HG02840 (cell line): Measurements from ENCODE around the gene CHIT1.

Source experiments
- ATAC-seq: cut with Tn5 transposase; IDR thresholded peaks from one replicate; pipeline ENCODE4 v1.9.1; 2021; ENCODE audit warnings: mild to moderate bottlenecking, moderate library complexity, moderate number of reproducible peaks; ENCODE audit not compliant: unreplicated experiment, low FRiP score

The CHIT1 gene

DNA sequence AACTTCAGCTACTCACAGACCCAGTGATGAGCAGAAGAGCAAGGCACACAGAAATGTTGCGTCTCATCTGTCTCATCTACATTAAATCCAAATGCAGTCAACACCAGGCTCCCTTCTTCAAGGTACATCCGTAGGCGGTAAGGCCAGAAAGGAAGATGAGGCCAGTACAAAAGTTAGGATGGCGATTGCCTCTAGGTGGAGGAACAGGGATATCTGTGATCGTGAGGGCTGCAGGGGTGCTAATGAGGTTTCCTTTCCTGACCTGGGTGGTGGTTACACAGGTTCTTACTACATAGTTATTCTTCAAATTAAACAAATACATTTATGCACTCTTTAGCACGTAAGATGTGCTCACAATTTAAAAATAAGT lies 52.5 kb downstream of the CHIT1 start:
- no peak for ATAC-seq

DNA sequence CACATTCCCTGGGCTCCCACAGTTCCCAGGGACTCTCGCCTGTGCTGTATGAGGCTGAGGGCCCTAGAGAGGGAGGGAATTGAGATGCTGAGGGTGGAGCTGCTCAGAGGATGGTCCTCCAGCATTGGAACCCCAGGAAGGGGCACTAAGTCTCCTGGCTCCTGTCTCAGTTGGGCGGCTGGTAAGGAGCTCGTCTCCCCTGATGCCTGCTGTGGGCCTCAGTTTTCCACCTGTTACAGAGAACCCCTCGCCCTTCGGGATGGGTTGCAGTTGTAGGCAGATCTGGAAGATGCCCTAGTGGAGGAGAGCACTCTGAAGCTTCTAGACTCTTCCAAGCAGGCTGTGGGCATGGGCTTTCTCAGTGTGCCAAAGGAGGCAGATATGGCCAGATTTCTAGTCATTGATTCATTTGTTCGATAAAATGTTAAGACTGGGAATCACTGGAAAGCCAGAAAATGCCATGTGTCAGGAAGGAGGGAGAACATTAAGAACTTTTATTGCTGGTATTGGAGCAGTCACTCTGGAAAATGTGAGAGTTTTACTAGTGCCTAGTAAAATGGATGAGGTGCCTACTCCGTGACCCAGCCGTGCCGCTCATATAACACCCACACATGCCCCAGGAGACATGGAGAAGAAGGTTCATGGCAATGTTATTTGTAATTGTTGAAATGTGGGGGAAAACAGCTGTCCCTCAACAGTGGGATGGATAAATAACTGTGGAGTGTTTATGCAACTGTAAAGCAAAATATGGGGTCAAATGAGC lies 53.0 kb downstream of the CHIT1 start:
- no peak for ATAC-seq

DNA sequence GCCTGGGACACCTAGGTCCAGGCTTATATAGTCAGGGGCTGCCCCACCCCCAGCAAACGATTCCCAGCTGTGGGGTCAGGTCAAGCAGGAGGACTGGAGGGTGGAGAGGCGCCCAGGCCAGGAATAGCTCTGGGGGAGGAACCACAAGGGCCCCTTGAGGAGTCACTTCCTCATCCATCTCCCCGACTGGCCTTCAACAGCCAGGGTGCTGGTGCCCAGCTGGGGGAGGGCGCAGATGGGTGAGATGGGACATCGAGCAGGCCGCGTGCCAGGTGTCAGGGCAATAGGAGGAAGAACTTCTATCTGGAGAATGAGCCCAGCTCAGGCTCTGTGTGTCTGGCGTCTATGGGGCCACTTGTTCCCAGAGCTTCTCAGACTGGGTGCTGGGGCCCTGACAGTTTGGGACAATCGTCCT lies 53.6 kb downstream of the CHIT1 start:
- ATAC-seq = no peak

DNA sequence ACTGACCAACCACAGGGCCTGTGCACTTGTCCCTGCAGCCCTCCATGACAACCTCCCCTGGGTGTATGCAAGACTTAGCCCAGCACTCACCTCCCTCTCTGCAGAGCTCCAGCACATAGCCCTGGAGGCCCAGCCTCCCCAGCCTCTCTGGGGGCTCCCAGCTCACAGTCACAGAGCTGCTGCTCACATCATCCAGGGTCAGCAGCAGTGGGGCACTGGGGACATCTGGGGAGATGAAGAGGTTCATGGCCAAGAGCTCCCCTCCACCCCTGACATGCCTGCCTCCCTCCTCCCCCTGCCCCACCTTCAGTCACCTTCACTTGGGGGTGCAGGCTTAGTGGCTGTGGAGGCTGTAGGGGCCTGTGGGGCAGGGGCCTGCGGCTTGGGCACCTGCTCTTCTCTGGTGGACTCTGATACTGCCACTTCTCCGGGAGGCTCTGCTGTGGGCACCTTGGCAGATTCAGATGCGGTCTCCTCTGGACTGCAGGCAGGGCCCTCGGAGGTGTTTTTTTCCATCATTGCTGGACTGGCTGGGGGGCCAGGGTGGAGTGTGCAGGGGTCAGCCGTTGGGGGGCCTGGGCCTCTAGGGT lies 54.1 kb downstream of the CHIT1 start, which contains the start of gene MYBPH:
Gene MYBPH (minus strand): TSS at position 590 of the 590 bp plus-strand sequence. CDS start 71 bp downstream, at position 519.
- ATAC-seq = no peak

DNA sequence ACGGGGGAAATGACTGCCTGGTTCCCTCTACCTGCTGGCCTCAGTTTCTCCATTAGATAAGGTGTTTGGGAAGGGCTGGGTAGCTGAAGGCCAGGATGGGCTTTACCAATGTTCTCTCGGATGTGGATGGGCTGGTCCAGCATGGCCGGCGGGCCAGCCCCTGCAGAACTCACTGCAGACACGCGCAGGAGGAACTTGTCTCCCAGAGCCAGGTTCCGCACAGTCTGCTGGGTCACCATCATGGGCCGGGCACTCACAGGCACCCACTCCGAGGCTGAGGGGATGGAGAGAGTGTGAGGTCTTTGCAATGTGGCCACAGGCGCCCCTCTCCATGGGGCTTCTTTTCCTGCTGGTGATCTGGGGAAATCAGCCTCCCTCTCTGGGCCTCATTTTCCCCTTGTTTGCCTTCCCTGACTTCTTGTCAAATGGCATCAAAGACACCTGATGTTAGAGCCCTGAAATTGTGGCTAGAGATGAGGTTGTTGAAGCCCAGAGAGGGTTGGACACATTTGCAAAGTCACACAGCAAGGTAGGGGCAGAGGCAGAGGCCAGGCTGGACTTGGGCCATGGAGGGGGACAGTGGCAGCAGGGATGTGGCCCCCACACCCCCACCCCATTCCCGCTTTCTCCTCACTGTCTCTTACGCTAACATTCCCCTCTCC lies 55.0 kb downstream of the CHIT1 start:
- no peak for ATAC-seq

DNA sequence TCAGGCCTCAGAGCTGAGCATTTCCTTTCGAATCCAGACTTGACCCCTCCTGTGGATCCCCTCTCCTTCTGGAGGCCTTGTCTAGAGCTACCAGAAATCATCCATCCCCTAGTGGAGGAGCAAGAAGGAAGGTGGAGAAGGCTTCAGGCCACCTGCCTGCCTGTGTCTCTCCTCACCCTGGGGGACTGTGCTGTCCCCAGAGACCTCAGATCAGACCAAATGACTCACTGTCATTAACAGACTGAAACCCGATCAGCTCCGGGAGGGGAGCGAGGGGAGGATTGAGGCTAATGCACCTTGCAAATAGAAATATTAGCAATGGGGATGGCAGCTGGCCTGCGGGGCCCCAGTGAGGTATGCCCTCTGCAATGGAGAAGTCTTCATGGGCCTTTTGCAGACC lies 55.9 kb downstream of the CHIT1 start:
- ATAC-seq = peak; percentile 65

DNA sequence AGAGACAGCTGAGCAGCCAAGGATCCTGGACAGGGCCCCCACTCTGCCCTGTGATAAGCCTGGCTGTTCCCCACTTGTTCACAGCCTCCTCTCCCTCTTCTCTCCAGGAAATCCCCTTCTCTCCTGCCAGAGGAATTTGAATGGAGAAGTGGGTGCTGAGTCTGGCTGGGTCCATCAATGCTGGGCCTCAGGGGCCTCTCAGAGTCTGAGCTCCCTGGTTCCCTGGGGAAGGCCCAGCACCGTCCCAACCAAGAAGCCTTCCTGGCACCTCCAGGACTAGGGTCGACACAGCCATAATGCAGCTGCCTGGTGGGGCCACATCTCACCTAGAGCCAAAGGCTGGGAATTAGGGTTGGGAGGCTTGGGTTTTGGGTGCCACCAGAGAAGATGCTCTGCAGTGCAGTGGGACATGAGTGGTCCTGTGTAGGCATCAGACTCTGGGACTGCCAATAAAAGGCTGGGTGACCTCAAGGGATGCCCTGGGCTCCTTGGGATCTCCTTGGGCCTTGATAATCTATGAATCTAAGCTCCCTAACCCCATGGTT lies 56.4 kb downstream of the CHIT1 start:
- ATAC-seq = no peak

DNA sequence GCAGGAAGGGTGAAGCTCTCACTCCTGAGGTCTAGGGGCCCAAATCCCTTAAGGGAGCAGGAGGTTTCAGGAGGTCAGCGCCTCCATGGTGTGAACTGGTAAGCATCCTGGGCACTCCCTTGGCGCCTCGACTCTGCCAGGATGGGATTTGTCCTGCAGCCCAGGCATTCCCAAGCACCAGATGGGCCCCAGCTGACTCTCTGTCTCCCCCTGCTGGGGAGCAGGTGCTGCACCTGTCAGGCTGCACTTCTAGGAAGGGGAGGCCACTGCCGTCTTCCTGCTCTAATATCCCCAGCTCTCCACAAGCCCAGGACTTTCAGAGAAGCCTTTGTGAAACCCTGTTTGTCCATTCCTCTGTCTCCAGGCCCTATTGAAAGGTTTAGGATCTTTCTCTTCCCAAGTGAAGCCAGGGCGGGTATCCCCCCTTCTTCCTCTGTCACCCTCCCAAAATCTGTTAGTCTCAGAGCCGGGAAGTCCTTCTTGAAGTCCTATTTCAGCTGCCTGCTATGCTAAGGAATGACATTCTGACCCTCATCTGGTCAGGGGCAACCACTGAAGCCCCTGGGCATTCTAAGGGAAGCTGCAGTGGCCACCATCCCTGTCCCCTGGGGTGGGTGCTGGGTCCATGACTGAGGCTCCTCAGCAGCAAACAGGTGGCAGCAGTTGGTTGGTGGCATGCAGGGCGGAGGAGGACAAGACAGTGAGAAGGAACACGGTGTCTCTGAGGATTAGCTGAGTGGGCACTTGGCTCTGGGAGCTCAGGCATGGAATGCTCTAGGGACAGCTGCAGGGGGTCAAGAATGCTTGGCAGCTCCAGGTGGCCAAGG lies 57.1 kb downstream of the CHIT1 start:
- no peak for ATAC-seq

DNA sequence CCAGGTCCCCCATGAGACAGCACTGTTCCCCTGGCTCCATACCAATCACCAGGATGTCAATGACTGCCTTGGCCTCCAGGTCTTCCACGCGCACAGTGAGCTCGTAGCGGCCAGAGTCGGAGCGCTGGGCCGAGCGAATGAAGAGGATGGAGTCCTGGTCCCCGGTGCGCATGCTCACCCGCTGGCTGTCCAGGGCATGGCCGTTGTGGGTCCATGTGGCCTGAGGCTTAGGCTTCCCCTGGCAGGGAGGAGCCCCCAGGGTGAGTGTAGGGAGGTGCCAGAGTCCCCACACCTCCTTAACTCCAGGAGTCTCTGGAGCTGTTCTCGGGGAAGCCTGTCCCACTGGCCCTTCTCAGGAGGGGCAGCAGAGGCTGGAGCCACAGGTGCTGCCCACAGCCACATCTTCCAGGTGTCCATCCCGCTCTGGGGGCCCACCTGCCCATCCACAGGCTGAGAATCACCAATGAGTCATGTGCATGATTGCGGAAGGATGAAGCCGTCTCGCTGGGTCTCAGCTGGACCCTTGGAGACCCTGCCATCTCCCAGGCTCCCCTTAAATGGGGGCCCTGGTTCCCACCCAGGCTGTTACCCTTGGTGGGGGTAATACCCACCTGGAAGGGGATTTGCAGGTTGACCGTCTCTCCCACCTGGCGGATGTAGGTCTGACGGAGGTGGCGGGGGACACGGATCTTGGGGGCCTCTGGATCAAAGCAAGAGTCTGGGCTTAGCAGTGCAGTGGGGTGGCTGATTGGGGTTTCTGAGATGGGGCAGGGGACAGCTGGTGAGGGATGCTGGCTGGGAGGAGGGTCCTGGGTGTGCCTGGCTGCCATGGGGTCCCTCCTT lies 57.9 kb downstream of the CHIT1 start:
- ATAC-seq = no peak

DNA sequence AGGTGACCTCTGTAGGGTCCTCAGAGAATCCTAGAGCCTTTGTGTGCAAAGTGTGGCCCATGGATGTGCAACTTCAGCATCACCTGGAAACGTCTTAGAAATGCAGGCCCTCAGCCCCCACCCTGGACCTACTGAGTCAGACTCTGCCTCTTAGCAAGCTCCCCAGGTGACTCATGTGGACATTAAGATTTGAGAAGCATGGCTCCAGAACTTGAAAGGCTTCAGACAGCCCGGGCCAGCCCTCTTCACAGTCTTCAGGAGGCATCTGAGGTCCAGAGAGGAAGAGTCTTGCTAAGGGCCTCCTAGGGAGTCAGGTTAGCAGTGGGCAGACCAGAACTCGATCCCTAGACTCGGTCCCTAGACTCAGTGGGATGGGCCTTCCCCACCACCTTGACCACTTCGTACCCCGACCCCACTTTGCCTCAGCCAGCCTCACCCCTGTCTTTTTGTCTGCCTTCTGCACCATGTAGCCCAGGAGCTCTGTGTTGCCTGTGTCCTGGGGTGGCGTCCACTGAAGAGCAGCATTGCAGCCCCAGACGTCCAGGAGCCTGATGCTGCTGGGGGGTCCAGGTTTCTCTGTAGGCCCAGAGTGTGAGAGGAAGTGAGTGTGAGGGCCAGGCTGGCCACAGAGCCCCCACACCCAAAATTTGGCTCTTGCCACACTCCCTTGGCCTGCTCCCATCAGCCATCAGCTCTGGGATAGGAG lies 58.7 kb downstream of the CHIT1 start:
- no peak for ATAC-seq

DNA sequence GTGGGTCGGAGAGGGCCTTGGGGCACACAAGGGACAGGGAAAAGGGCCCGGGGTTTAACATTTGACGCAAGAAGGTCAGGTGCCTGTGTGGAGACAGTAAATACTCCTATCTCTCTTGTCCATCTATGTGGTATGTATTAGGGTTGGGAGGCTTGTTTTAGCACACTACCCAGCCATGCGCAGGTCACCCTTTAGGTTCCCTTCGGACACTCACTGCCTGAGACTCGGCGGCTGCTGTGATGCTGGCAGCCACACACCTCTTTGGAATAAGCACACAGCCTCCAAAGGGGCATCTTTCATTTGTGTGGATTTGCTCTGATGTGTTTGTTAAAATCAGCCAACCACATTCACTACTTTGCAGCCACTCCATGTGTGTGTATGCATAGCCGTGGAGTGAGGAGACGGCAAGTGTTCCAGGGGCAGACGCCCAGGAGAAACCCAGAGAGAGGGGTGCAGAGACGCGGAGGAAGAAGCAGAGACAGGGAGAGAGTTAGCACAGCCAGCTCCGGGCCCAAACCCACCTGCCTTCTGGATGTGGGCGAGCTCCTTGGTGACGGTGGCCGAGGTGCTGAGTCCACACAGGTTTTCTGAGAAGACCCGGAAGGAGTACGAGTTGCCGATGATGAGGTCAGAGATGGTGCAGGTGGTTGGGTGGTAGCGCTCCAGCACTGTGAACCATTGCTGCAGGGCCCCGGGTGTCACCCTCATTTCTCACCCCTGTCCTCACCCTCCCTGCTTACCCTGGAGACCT lies 59.5 kb downstream of the CHIT1 start:
- no peak for ATAC-seq

DNA sequence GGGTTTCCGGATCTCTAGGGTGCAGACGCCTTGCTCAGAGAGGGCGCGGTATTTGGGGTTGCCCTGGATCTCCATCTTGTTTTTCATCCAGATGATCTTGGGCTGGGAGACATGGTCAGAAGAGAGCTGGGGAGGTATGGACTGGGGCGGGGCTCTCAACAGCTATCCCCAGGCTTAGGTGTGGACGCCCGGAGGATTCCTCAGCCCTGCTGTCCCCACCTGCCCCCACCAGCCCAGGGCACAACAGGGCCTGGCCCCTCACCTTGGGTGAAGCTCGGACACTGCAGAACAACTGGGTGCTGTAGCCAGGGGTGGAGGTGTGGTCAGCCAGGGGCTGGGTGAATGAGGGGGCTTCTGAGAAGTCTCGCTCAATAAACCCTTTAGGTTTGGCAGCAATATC lies 60.5 kb downstream of the CHIT1 start:
- no peak for ATAC-seq

DNA sequence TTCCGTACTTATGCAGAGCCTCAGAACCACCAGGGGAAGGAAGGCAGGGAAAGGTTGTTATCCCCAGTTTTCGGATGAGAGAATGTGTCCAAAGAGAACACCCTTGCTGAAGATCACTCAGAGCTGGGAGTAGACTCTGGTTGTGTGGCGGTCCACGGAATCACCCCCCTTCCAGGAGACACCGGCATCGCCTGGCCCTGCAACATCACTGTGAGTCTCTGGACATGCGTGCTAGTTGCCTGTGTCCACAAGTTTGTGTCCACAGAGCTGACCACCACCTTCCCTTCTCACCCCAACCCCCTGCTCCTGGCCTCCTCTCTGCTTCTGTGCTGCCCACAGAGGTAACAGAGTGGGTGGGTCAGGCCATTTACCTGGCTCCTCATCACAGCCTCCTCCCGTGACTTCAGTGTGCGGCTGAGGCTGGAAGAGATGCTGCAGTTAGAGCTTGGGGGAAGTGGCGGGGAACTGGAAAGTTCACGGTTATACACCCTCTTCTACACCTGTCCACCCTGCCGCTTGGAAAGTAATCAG lies 61.2 kb downstream of the CHIT1 start:
- no peak for ATAC-seq

DNA sequence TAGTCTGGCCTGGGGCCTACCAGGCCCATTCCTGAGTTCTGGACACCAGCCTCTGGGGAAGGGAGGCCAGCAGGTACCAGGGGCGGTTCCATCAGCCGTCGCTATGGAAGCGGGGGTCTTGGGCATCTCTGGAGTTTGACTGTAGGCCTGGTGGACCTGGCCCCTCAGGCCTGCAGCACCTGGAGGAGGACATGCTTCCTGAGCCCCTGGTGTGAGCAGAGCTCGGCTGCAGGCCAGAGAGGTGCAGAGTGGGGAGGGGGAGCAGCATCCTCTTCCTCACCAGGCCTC lies 61.6 kb downstream of the CHIT1 start:
- no peak for ATAC-seq

DNA sequence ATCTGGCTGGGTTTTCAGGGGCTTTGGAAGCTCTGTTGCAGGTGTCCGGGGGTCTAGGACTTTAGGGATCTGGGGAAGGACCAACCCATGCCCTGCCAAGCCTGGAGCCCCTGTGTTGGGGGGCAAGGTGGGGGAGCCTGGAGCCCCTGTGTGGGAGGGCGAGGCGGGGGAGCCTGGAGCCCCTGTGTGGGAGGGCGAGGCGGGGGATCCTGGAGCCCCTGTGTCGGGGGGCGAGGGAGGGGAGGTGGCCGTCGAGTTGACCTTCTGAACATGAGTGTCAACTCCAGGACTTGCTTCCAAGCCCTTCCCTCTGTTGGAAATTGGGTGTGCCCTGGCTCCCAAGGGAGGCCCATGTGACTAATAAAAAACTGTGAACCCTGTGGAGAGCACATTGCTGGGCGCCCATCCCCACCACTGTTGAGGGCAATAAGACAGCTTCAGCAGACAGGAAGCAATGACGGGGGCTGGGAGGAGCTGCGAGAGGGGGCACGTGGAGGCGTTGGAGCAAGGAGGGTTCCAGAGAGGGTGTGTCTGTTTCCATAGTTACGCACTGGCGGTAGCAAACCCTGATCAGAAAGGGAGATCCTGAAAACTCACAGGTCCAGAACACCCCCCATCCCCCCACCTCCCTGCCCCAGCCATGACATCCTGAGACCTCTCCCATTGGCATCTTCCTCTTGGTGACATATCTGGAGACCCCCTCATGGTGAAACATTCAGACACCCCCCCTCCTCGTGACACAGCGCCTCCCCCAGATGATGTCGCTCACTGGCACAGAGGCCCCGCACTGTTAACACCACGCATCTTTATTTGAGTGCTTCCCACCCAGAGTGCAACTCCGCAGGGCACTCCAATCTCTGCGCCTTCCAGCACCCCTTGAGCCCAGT lies 62.2 kb downstream of the CHIT1 start:
- no peak for ATAC-seq

DNA sequence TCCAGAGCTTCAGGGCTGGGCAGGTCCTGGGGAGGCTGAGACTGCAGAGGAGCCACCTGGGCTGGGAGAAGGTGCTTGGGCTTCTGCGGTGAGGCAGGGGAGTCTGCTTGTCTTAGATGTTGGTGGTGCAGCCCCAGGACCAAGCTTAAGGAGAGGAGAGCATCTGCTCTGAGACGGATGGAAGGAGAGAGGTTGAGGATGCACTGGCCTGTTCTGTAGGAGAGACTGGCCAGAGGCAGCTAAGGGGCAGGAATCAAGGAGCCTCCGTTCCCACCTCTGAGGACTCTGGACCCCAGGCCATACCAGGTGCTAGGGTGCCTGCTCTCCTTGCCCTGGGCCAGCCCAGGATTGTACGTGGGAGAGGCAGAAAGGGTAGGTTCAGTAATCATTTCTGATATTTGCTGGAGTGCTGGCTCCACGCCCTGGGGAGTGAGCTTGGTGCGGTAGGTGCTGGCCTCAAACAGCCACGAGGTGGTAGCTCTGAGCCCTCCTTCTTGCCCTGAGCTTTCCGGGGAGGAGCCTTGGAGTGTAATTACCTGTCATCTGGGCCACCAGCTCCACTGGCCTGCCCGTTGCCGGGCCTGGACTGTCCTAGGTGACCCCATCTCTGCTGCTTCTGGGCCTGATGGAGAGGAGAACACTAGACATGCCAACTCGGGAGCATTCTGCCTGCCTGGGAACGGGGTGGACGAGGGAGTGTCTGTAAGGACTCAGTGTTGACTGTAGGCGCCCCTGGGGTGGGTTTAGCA lies 63.1 kb downstream of the CHIT1 start:
- ATAC-seq = no peak
